NCI-H2107 treated with DMSO at 0.1 percent for 48 hours (cell line): ENCODE data around the gene ATG16L1.
"Not testable (repeated sequence)": the region's sequence is repeated elsewhere in the genome, so short reads cannot be mapped to it uniquely, and the experiment has no call there.

Source experiments
- DNase-seq: peaks from one replicate; lab custom pipeline; 2025; ENCODE audit not compliant: unreplicated experiment; lab: John Stamatoyannopoulos, UW

ATG16L1 gene

DNA sequence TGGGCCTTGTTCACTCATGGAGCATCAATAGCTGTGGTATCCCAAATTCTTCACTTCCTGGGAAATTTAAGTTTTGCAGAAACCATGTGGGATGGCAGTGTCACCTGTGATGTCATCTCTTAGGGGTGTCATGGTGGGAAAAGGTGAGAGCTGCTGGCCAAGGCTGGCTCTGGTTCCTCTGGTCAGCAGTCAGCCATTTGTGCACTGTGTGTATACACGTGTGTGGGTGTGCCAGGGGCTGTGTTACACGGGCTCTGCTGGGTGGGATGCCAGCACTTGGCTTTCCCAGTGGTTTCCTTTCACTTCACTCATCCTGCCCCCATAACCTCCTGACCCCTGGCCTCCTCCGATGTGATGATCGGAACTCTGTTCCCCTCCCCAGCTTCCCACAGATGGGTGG lies 77.4 kb downstream of the ATG16L1 start:
- no peak for DNase-seq

DNA sequence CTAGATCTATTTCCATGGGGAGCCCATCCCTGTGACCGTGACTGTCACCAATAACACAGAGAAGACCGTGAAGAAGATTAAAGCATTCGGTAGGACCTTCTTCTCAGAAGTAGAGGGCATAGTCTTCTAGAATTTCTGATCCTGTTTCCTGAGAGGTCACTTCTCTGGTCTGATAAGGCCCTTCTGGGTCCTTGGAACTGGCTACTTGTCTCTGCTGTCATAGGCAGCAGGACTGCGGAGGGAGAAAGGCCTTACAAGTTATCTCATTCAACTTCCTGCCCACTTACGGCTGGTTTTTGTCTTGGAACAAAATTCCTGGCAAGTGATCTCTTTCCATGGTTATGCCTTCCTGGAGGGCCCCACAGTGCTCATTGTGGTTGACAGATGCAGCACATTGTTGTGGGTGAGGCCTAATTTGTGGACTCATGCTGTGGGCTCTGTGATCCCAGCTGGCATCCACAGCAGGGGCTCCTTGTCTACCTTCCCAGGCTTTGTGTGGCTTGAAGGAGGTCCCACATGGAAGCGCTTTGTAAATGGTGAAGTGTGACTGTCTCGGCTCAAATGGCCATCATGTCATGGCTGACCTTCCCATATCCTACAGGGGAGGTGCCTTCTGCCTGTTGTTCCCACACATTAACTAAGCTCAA lies 78.1 kb downstream of the ATG16L1 start:
- peak; percentile 46 for DNase-seq

DNA sequence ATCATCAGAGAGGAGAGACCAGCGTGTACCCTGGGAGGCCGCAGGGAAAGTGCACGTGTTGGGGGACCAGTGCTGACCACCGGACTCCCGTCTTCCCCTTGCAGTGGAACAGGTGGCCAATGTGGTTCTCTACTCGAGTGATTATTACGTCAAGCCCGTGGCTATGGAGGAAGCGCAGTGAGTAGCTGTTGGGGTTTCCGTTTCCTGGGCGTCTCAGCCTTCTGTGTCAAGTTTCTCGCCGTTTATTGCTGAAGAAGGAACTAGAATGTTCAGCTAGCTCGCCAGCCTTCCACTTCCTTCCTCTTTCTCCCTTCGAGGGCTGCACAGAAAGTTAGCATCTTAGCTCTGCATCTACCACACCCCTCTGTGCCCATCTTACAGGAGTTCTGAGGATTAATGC lies 80.1 kb downstream of the ATG16L1 start:
- DNase-seq, result no peak

DNA sequence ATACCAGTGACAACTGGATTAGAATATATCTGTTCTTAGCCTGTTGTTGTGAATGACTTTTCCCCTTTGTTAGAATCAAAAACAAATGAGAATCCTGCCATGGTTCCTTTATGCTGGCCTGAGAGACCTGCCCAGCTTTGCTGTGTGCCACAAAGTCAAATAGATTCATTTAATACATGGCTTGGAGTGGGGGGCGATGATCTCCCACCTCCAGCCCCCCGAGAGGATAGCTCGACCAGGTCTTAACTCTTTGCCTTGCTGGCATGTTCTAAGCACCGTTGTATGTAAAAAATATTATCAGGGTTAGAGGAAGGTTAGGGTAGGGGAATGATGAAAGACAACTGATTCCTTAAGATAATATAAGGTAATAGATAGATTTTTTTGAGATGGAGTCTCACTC lies 80.7 kb downstream of the ATG16L1 start:
- DNase-seq, result no peak

DNA sequence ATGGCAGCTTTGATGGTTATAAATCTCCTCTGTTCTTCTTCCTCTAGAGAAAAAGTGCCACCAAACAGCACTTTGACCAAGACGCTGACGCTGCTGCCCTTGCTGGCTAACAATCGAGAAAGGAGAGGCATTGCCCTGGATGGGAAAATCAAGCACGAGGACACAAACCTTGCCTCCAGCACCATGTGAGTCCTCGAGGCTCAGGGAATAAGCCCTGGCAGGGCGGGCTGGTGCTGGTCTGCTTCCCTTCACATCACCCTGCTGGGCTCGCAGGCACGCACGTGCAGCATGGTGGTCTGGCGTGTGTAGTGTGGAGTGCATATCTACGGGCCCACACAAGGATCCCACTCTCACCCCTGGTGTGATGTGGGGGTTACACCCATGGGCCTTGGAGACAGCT lies 83.4 kb downstream of the ATG16L1 start:
- DNase-seq, result no peak

DNA sequence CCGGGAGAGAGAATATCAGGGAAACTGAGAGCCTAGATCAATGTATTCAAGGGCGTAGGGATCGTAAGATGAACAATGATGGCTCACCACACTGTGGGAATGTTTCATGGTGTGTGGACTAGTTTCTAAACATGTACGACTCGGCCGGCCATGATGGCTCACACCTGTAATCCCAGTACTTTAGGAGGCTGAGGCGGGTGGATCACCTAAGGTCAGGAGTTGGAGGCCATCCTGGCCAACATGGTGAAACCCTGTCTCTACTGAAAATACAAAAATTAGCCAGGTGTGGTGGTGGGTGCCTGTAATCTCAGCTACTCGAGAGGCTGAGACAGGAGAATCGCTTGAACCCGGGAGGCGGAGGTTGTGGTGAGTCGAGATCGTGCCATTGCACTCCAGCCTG lies 84.6 kb downstream of the ATG16L1 start:
- not testable (repeated sequence) for DNase-seq

DNA sequence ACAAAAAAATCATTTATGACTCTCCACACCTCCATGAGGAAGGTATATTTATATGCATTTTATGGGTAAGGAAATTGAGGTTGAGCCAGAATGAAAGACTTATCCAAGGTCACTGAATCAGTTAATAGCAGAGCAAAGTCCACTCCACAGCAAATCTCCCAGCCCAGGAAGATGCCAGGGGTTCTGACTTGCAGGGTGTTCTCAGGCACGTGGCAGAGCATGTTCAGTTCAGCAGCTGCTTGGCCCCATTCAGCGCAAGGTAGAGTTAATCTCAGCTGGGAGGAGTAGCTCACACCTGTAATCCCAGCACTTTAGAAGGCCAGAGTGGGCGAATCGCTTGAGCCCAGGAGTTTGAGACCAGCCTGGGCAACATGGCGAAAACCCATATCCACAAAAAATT lies 85.1 kb downstream of the ATG16L1 start:
- DNase-seq, result no peak

DNA sequence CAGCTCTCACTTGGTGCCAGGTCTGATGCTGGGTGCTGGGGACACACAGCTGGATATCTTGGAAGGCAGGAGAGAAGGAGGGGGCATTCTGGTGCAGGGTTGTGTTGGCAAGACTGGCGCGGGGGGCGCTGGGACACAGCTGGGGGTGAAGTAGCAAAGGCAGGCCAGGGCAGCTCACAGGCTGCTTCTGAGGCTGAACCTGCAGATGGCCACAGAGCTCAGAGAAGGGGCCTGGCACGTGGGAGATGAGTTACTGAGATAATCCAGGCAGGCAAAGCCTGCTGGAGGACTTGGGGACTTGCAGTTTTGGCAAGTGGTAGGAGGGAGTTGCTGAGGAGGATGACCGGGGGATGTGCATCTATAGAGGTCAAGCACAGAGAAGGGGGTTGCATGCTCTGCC lies 86.6 kb downstream of the ATG16L1 start:
- DNase-seq, result no peak

DNA sequence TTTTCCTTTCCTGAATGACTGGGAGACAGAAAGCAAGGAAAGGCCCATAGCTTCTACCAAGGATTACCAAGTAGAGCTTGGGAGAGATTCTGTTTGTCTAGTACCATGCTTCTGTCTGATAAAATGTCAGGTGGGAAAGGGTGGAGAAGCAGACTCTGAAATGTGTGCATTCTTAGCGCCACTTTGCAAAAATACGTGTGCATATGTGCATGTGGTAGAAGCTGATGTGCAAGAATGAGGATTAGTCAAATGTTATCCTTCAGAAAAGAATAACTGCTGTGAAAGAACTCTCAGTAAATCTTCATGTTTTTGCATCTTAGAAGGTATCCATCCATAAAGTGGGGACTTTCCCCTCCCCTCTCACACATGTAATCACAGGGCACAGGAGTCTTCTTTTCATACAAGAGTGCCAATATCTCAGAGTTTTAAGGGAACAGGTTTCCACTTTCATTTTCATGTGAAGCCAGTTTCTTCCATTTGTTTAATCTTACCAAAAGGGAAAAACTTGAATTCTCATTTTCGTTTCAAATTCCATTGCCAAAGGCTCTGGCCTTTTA lies 87.4 kb downstream of the ATG16L1 start:
- DNase-seq, result no peak

DNA sequence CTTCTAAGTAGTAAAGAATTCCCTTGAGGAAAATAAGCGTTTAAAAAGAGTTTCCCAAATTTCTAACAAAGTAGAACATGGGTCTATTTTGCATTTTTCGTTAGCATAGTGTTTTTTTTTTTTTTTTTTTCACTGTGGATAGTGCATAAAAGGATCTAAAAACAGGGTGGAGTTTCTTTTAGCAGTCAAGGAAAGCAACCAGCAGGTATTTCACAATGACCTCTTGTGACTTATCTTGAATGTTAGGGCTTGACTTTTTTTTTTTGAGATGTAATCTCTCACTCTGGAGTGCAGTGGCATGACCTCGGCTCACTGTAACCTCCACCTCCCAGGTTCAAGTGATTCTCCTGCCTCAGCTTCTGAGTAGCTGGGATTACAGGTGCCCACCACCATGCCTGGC lies 88.0 kb downstream of the ATG16L1 start:
- no peak for DNase-seq

DNA sequence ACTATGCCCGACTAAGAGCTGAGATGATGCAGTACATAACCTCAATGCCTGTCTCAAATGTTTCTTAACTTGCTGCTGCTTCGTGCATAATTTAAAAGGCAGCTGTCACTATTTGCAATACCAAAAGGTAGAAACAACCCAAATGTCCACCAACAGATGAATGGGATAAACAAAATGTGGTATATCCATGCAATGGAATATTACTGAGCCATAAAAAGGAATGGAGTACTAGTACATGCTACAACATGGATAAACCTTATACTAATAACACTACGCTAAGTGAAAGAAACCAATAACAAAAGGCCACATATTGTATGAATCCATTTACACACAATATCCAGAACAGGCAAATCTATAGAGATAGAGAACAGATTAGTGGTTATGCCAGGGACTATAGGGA lies 89.8 kb downstream of the ATG16L1 start:
- DNase-seq, result no peak

DNA sequence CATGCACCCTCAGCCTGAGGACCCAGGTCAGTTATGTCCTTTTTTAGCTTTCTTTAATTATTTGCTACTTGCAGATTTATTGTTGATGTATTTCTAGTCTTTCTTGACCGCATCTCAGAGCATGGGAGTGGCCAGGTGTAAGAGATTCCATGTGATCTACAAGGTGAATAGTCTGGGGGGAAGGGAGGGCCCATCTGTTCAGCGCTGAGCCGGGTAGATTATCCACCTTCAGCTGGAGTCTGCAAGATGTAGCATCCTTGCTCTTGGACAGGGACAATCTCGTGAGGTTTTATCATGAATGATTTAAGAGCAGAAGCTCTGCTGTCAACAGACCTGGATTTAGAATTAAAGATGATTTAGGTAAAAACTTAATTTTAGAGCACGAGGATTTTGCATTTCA lies 90.8 kb downstream of the ATG16L1 start:
- no peak for DNase-seq

DNA sequence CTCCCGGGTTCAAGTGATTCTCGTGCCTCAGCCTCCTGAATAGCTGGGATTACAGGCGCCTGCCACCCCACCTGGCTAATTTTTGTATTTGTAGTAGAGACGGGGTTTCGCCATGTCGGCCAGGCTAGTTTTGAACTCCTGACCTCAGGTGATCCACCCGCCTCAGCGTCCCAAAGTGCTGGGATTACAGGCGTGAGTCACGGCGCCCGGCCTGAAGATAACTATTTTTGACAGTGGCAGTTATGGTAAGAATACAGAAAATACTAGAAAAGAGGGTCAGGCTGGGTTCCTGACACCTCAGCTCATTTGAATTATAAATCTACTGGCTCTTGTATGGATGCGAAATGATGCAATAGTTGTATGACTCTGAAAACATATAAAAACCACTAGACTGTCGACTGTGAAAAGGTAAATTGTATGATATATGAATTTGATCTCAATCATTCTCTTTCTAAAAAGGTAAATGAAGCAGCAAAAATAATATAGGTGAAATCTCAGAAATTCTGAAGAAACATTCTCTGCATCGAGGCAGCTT lies 91.8 kb downstream of the ATG16L1 start:
- no peak for DNase-seq
